Tibial nerve (tissue), 4 donors: Measurements from ENCODE around the gene ZNF622.

Experiments used
- EP300 ChIP-seq, 2 donors: sonication (generic); formaldehyde crosslinking; IDR thresholded peaks; one replicate each; pipeline ENCODE4 v1.6.1; 2017; ENCODE audit warnings: antibody characterized with exemption in 2 of 2, mild to moderate bottlenecking in 1 of 2
- POLR2A ChIP-seq, 2 donors: fragments of 450-650 bp; IDR thresholded peaks; one replicate each; pipeline ENCODE4 v1.6.1; 2017; ENCODE audit warnings: antibody characterized with exemption in 2 of 2, mild to moderate bottlenecking in 2 of 2, moderate library complexity in 2 of 2
- TF ChIP-seq, protein P1 (sequence below), 5 experiments: fragments of 200-600 bp in 3 of 5; fragments of 450-650 bp in 2 of 5; sonication (generic) in 3 of 5; IDR thresholded peaks; one replicate each; pipeline ENCODE4 v1.5.1; 2016 to 2019; ENCODE audit warnings: antibody characterized with exemption in 5 of 5, mild to moderate bottlenecking in 3 of 5, moderate library complexity in 2 of 5

GRCh38 chr5:16482891-16483290 lies 17.3 kb upstream of the ZNF622 start:
- no peak for TF ChIP-seq POLR2A (IDR thresholded peaks at IDR 0.05)
- TF ChIP-seq, protein P1, sequence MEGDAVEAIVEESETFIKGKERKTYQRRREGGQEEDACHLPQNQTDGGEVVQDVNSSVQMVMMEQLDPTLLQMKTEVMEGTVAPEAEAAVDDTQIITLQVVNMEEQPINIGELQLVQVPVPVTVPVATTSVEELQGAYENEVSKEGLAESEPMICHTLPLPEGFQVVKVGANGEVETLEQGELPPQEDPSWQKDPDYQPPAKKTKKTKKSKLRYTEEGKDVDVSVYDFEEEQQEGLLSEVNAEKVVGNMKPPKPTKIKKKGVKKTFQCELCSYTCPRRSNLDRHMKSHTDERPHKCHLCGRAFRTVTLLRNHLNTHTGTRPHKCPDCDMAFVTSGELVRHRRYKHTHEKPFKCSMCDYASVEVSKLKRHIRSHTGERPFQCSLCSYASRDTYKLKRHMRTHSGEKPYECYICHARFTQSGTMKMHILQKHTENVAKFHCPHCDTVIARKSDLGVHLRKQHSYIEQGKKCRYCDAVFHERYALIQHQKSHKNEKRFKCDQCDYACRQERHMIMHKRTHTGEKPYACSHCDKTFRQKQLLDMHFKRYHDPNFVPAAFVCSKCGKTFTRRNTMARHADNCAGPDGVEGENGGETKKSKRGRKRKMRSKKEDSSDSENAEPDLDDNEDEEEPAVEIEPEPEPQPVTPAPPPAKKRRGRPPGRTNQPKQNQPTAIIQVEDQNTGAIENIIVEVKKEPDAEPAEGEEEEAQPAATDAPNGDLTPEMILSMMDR (IDR thresholded peaks at IDR 0.05) = no peak
- no peak for TF ChIP-seq EP300 (IDR thresholded peaks at IDR 0.05)
